NCI-H2196 treated with DMSO at 0.1 percent for 48 hours (cell line): ENCODE results near the gene NFKB1.

Source experiments
- DNase-seq: peaks from one replicate; lab custom pipeline; 2025; ENCODE audit not compliant: unreplicated experiment; lab: John Stamatoyannopoulos, UW

The NFKB1 gene

GRCh38 chr4:102493794-102494193, 7.4 kb upstream of the NFKB1 start:
- peak; percentile 21 for DNase-seq

- no peak for DNase-seq
Measured at GRCh38 chr4:102494603-102495002, 6.6 kb upstream of the NFKB1 start.

DNA sequence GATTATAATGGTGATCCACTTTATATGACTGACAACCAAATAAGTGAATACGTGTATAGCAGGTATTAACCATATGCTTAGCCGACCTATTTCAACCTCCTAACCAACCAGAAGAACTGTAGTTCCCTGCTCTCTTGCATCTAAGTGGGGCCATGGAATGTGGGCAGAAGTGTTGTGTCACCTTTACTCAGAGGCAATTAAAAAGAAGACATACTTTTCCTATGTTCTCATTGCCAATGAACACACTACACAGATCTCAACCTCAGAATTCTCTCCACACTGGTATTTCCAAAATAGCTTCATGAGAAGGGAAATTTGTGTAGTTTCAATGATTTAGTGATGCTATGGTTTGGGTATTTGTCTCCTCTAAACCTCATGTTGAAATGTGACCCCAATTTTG, 3.2 kb upstream of the NFKB1 start:
- no peak for DNase-seq

GRCh38 chr4:102500352-102500695, 835 bp upstream of the NFKB1 start:
- no peak for DNase-seq

DNA sequence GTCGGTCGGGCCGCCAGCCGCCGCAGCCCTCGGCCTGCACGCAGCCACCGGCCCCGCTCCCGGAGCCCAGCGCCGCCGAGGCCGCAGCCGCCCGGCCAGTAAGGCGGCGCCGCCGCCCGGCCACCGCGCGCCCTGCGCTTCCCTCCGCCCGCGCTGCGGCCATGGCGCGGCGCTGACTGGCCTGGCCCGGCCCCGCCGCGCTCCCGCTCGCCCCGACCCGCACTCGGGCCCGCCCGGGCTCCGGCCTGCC, 213 bp downstream of the NFKB1 start:
- DNase-seq = no peak

DNA sequence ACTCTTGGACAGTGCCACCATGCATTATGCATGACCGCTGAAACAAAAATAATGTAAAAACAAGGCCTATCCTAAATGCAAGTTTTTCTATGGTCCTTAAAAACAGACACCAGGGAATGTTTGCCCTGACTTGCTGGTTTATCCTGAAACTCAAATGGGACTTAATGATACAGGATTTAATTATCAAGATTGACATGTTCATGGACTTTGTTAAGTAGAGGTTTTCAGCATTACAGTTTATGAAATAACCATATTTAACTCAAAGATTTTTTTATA, 1.3 kb downstream of the NFKB1 start:
- no peak for DNase-seq

- DNase-seq = no peak
Measured at GRCh38 chr4:102503301-102503746, 2.2 kb downstream of the NFKB1 start.

- DNase-seq = no peak
Measured at GRCh38 chr4:102503831-102504786, 3.0 kb downstream of the NFKB1 start.

DNA sequence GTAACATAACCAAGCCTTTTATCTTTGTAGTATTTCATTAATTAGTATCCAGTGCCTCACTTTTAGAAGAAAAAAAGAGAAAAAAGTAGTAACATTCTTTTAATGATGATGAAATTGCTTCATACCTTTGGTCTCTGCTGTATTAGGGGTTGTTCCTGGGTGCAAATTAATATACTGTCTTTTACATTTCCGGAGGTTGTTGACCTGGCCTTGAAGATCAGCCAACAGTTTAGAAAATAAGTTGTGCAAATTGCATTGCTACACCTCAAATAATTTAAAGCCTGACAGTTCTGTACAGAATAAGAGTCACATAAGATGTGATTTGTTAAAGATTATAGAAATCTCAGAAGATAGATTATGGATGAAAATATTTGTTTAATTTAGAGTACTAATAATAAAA, 3.8 kb downstream of the NFKB1 start:
- DNase-seq = no peak

GRCh38 chr4:102505708-102506107, 4.5 kb downstream of the NFKB1 start:
- no peak for DNase-seq

DNA sequence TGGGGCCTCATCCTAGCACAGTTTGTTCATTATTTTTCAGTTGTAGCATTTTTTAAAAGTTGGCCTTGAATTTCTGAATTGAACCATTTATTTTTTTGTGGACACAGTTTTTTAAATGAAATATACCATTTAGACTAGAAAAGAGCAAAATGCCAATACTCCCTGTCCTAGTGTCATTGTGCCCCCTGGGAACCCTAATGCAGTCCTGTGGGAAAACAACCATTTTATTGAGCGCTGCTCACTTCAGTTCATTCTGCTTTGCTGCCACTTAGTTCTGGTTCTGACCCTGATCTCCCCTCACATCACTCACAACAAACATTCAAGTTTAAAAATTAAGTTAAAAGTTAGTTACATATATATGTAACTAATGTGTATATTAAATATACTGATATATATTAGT, 5.4 kb downstream of the NFKB1 start:
- DNase-seq = no peak

DNA sequence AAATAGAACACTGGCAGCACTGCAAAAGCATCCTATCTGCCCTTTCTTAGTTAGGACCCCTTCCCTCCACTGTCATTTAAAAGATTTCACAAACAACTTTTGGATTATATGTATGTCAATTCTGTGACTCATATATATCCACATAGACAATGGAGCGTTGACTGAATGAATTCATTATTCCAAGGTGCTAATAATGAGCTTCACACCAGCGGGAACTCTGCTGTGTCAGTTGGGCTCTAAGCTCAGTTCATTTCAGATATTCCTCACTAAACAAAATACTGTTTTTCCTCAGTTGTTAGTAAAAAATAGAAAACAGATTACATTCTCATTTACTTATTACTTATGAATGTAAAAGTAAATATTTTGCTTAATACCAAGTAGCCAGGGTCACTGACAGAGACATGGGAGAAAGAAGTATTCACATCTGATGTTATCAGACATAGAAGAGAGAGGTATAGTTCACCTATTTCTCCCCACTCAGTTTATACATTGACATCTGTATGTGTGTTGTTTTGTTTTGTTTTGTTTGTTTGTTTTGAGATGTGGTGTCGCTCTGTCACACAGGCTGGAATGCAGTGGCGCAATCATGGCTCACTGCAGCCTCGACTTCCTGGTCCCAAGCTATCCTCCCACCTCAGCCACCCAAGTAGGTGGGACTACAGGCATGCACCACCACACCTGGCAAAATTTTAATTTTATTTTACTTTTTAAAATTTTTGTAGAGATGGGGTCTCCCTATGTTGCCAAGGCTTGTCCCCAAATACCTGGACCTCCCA, 10.9 kb downstream of the NFKB1 start:
- DNase-seq = no peak

GRCh38 chr4:102514298-102514964, 13.3 kb downstream of the NFKB1 start:
- DNase-seq = no peak

DNA sequence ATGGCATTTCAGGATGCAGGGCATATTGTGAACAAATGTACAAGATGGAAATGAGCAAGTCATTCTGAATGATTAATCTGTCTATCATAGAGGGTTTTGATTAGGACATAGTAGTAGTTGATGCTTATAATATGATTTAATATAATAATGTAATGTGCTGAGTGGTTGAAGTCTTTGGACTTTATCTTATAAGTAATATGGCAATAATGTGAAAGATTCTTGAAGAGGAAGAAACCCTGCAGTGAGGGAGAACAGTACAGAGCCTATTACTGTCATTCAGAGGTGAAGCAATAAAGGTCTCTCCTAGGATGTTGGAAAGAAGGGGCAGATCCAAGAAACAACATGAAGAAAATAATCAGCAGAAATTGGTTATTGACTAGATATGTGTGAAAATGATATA, 16.6 kb downstream of the NFKB1 start:
- no peak for DNase-seq

DNA sequence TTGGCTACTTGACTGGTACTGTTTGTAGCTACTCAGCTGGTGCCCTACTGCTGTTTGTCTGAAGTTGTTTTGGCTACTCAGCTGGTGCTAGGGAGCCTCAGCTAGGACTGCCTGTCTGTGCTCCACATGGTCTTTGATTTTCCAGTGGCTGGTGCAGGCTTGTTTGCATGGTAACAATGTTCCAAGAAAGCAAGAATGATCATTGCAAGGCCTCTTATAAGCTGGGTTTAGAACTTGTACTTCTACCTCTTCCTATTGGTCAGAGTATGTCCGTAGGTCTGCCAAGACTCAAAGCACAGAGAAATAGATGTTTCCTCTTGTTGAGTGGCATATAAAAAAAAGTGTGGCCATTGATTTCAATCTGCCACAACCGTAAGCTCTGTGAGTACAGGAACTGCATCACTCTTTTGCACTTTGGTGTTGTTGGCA, 17.6 kb downstream of the NFKB1 start:
- DNase-seq = no peak

- no peak for DNase-seq
Measured at GRCh38 chr4:102519925-102520324, 18.8 kb downstream of the NFKB1 start.

DNA sequence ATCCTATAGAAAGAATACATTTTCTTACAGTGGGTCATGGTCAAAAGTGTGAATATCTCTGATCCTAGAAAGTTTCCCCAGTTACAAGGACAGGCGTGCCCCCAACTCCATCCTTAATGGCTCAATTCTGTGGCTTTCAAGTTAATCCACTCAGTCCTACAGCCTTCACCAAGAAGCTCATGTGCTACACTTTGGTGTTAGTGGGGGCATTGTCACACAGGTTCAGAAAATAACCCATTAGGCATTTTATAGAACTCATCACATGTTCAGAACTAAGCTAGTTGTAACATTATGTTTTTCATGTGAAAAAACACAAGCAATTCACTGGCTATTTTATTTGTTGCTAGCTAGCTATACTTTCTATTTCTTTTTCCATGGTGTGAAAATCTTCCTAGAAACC, 20.4 kb downstream of the NFKB1 start:
- DNase-seq = no peak

DNA sequence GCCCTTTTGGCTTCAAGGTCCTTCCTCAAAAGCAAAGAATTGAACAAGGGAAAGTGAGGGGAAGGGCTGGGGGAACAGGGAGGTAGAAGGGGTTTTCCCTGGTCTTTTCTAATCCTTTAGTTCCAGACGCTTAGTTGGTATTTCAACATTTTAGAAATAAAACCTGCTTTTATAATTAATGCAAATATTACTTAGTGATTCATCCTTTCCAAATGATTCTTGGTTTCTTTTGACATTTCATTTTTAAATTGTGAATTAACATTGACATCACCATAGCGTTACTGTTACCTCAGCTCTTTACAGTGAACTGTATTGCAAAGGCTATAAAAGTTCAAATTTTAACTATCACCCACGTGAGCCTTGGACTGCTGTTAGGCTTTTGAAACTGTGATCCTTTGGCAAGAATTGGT, 20.9 kb downstream of the NFKB1 start:
- DNase-seq = no peak

- DNase-seq = no peak
Measured at GRCh38 chr4:102524691-102525090, 23.5 kb downstream of the NFKB1 start.

GRCh38 chr4:102525097-102525496, 23.9 kb downstream of the NFKB1 start:
- DNase-seq = no peak

DNA sequence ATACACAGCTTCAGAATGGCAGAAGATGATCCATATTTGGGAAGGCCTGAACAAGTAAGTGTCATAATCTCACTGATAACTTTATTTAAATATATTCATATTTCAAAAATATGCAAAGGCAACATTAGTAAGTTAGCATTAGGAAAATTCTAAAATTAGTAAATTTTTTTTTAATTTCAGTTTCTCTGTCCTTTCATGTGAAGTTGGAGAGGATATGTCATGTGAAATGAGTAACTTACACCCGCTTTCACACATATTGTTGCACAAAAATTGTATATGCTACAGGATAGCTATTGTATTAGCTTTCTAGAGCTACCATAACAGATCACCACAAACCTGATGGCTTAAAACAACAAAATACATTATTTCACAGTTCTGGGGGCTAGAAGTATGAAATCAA, 24.3 kb downstream of the NFKB1 start:
- no peak for DNase-seq

DNA sequence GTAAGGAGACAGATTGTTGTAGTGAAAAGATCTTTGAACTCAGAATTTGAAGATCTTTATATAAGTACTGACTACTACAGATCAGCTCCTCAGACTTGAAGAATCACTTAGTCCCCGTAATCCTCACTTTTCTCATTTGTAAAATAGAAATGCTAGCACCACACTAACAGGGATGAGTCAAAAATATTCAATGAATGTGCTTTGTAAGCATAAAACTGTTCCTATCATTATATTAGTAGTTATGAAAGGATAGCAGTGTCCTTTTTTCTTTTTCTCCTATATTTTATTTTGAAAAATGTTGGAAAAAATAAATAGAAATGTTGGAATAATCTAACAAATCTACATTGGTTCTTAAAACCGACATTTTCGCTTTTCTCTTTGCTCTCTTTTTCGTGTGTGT, 25.4 kb downstream of the NFKB1 start:
- no peak for DNase-seq
